ENCODE results near the gene SPATA7.

Gene SPATA7

DNA sequence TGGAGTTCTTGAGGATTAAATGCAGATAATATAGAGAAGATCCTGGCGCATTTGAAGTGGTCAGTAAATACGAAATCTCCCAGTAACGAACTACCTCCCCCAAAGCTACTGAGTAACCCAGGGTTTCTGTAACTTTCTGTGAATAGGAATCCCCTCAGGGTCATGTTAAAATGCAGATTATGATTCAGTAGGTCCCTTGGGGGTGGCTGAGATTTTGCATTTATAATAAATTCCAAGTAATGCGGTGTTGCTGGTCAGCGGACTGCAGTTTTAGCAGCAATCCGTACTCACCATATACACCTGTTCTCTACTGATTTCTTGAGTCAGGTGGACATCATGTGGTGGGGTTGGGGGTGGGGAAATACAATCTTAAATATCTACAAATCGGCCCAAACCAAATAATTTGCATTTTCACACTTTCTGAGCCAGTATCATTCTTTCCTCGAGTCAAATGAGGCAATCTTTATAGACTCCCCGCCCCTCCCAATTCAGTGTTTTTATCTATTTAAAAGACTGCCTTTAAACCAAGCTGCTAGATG is 868 bp downstream of the SPATA7 start:
- no peaks in the 10 kb centered on the region for H3K36me3 ChIP-seq (ENCODE audit: control insufficient read depth, insufficient read depth, low read length)
- no peaks in the 10 kb centered on the region for H3K27me3 ChIP-seq (replicated peaks; ENCODE audit: control insufficient read depth, insufficient read depth, low read length)
- H3K4me3 ChIP-seq (replicated peaks; ENCODE audit: low read depth, low read length) = peak overlapping the region; percentile 74
- TF ChIP-seq, protein P1, sequence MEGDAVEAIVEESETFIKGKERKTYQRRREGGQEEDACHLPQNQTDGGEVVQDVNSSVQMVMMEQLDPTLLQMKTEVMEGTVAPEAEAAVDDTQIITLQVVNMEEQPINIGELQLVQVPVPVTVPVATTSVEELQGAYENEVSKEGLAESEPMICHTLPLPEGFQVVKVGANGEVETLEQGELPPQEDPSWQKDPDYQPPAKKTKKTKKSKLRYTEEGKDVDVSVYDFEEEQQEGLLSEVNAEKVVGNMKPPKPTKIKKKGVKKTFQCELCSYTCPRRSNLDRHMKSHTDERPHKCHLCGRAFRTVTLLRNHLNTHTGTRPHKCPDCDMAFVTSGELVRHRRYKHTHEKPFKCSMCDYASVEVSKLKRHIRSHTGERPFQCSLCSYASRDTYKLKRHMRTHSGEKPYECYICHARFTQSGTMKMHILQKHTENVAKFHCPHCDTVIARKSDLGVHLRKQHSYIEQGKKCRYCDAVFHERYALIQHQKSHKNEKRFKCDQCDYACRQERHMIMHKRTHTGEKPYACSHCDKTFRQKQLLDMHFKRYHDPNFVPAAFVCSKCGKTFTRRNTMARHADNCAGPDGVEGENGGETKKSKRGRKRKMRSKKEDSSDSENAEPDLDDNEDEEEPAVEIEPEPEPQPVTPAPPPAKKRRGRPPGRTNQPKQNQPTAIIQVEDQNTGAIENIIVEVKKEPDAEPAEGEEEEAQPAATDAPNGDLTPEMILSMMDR (IDR thresholded peaks at IDR 0.05; ENCODE audit: insufficient read depth, low read length, poor library complexity, severe bottlenecking) = no peak
- peak; percentile 1 for DNase-seq (ENCODE audit: extremely low read depth, insufficient read length)

DNA sequence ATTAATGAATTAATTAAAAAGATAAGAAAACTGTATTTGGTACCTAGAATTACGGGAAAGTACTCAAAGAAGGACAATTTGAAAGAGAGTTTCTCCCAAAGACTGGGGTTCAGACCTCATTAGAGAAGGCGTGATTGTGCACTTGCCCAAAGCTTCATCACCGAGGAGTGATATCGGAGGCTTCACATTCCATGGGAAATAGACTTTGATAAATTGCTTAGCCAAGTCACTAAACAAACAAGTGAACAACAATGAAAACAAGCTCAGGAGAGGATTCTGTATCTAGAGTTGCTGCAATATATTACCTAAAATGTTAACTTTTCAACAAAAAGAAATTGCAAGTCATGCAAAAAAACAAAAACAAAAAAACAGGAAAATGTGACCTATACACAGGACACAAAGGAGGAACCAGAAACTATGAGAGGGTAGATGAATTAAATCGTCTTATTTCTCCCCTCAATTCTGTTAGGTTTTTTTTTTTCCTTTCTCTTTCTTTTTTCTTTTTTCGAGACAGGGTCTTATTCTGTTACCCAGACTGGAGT is 3.4 kb downstream of the SPATA7 start:
- TF ChIP-seq, protein P1 (IDR thresholded peaks at IDR 0.05; ENCODE audit: insufficient read depth, low read length, poor library complexity, severe bottlenecking) = no peak
- no peak for DNase-seq (ENCODE audit: extremely low read depth, insufficient read length)

DNA sequence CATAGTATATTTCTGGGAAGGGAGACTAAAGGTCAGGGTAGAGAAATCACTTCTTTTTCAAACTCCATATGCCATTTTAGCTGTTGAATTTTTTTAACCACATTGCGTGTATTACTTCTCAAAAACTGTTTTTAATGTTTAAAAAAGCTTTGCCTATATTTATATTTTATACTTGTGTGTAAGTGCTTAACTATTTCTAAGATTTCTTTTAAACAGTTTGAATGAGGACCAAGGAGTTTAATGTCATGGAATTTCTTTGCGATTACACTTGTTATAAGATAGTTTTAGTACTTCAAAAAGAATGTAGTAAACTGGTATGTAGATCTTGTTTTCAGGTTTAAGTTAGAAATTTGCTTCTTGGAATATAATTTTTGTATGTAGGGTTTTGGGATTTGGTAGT is 7.2 kb downstream of the SPATA7 start:
- TF ChIP-seq, protein P1 (IDR thresholded peaks at IDR 0.05; ENCODE audit: insufficient read depth, low read length, poor library complexity, severe bottlenecking) = no peak
- H3K27me3 ChIP-seq (replicated peaks; ENCODE audit: control insufficient read depth, insufficient read depth, low read length) = no peaks in the 10 kb centered on the region
- H3K36me3 ChIP-seq (ENCODE audit: control insufficient read depth, insufficient read depth, low read length) = no peaks in the 10 kb centered on the region
- H3K4me3 ChIP-seq (replicated peaks; ENCODE audit: low read depth, low read length) = no peak overlapping the region
- DNase-seq (ENCODE audit: extremely low read depth, insufficient read length) = no peak

More for the DNA sequence above, 3.4 kb downstream of the SPATA7 start:
- H3K4me3 ChIP-seq (replicated peaks; ENCODE audit: low read depth, low read length) = no peak overlapping the region
- no peaks in the 10 kb centered on the region for H3K36me3 ChIP-seq (ENCODE audit: control insufficient read depth, insufficient read depth, low read length)
- H3K27me3 ChIP-seq (replicated peaks; ENCODE audit: control insufficient read depth, insufficient read depth, low read length) = no peaks in the 10 kb centered on the region

DNA sequence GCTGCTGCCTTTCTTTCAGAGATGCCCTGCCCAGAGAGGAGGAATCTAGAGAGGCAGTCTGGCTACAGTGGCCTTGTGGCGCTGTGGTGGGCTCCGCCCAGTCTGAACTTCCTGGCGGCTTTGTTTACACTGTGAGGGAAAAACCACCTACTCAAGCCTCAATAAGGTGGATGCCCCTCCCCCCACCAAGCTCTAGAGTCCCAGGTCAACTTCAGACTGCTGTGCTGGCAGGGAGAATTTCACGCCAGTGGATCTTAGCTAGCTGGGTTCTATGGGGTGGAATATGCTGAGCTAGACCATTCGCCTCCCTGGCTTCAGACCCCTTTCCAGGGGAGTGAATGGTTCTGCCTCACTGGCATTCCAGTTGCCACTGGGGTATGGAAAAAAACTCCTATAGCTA is 25.6 kb downstream of the SPATA7 start:
- Histone ChIP-seq H3K4me3 (replicated peaks; ENCODE audit: low read depth, low read length) (no peak overlapping the region), H3K27me3 (replicated peaks; ENCODE audit: control insufficient read depth, insufficient read depth, low read length) (no peaks in the 10 kb centered on the region), H3K36me3 (ENCODE audit: control insufficient read depth, insufficient read depth, low read length) (no peaks in the 10 kb centered on the region)
- no peak for DNase-seq (ENCODE audit: extremely low read depth, insufficient read length)
- TF ChIP-seq, protein P1 (IDR thresholded peaks at IDR 0.05; ENCODE audit: insufficient read depth, low read length, poor library complexity, severe bottlenecking) = no peak

DNA sequence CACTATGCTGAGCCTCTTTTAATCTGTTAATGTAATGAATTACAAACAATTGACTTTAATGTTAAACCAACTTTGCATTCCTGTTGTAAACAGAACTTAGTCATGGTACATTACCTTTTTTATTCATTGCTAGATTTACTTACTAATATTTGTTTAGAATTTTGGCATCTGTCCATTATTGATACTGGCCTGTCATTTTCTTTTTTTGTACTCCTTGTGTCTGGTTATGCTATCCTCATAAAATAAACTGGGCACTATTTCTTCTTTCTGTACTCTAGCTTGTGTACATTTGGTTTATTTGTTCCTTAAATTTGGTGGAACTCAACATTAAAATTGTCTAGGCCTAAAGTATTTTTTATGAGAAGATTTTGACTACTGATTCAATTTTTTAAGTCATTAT is 32.1 kb downstream of the SPATA7 start:
- TF ChIP-seq, protein P1 (IDR thresholded peaks at IDR 0.05; ENCODE audit: insufficient read depth, low read length, poor library complexity, severe bottlenecking) = no peak
- no peak for DNase-seq (ENCODE audit: extremely low read depth, insufficient read length)
- Histone ChIP-seq H3K4me3 (replicated peaks; ENCODE audit: low read depth, low read length) (no peak overlapping the region), H3K36me3 (ENCODE audit: control insufficient read depth, insufficient read depth, low read length) (no peaks in the 10 kb centered on the region), H3K27me3 (replicated peaks; ENCODE audit: control insufficient read depth, insufficient read depth, low read length) (no peaks in the 10 kb centered on the region)

DNA sequence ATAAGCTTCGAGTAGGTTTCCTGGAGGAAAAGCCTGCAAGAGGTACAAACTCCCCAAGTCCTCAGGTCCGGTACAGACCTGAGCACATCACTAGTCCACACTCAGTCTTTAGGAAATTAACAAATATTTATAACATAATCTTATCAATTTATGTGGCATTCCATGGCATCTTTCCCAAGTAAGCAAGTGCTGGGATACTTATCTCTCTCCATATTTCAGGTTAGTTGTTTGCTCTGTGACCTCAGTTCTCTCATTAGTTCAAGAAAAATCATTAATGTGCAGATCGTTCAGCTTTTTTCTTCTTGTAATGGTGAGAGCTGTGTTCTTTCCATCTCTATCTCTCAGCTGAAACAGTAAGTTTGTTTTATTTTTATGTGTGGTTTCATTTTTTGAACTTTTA is 34.7 kb downstream of the SPATA7 start:
- no peak for DNase-seq (ENCODE audit: extremely low read depth, insufficient read length)
- H3K4me3 ChIP-seq (replicated peaks; ENCODE audit: low read depth, low read length) = no peak overlapping the region
- H3K36me3 ChIP-seq (ENCODE audit: control insufficient read depth, insufficient read depth, low read length) = no peaks in the 10 kb centered on the region
- TF ChIP-seq, protein P1 (IDR thresholded peaks at IDR 0.05; ENCODE audit: insufficient read depth, low read length, poor library complexity, severe bottlenecking) = no peak
- H3K27me3 ChIP-seq (replicated peaks; ENCODE audit: control insufficient read depth, insufficient read depth, low read length) = no peaks in the 10 kb centered on the region

Measured in GM06990 (cell line).